PC-9 (cell line): ENCODE data around the gene MAP3K13. TPM values are rescaled to one million over a fixed set of nuclear protein-coding genes. Genes with fewer than 3 reads are reported as not detected.
A peak's percentile ranks its signal among the peaks of the same experiment; 100 is the strongest.

Experiments
- BruUV-seq: library from RNA; stranded (reverse); fragments of 400-500 nt; replicated peaks from 2 replicates; lab custom pipeline; 2021; lab: Mats Ljungman, UMichigan
- CTCF ChIA-PET: fragments of 300-600 bp; sonication (Branson Sonifier 250); formaldehyde crosslinking; loops from one replicate; lab custom pipeline; 2022; ENCODE audit warnings: antibody characterized with exemption; lab: Charles Lee
- POLR2A ChIA-PET: fragments of 300-600 bp; sonication (Branson Sonifier 250); formaldehyde crosslinking; loops from one replicate; lab custom pipeline; 2022; ENCODE audit warnings: antibody characterized with exemption; ENCODE audit not compliant: unreplicated experiment; lab: Charles Lee
- DNase-seq, 2 experiments: peaks; one replicate each; pipeline versions ENCODE4 v3.0.0 to v3.0.0-alpha.2; 2015 to 2022; ENCODE audit warnings: mixed read lengths in 1 of 2
- H2AFZ ChIP-seq: fragments of 200-600 bp; sonication (generic); 2 replicates; pipeline ENCODE4 v1.8.1; 2017; ENCODE audit warnings: antibody characterized with exemption
- H3F3A ChIP-seq: fragments of 200-600 bp; sonication (generic); 2 replicates; pipeline ENCODE4 v1.8.1; 2017; ENCODE audit warnings: antibody characterized with exemption, mild to moderate bottlenecking, low read depth; ENCODE audit not compliant: insufficient read depth
- H3K27ac ChIP-seq: fragments of 200-600 bp; sonication (generic); 2 replicates; pipeline ENCODE4 v1.6.1; 2016; ENCODE audit warnings: mixed run types
- H3K27me3 ChIP-seq: fragments of 200-600 bp; sonication (generic); 2 replicates; pipeline ENCODE4 v1.6.1; 2016; ENCODE audit warnings: low read depth, mixed run types; ENCODE audit not compliant: insufficient read depth
- H3K36me3 ChIP-seq: fragments of 200-600 bp; sonication (generic); 2 replicates; pipeline ENCODE4 v1.6.1; 2016; ENCODE audit warnings: low read depth, mixed run types
- H3K4me1 ChIP-seq: fragments of 200-600 bp; sonication (generic); replicated peaks from 2 replicates; pipeline ENCODE4 v1.6.1; 2016; ENCODE audit warnings: mixed run types; ENCODE audit not compliant: insufficient read depth
- H3K4me2 ChIP-seq: fragments of 200-600 bp; sonication (generic); 2 replicates; pipeline ENCODE4 v1.6.1; 2017; ENCODE audit warnings: mixed run types
- H3K4me3 ChIP-seq: fragments of 200-600 bp; sonication (generic); 2 replicates; pipeline ENCODE4 v1.6.1; 2016; ENCODE audit warnings: mixed run types
- H3K79me2 ChIP-seq: fragments of 200-600 bp; sonication (generic); 2 replicates; pipeline ENCODE4 v1.6.1; 2017; ENCODE audit warnings: low read depth, mixed run types
- H3K9me2 ChIP-seq: fragments of 200-600 bp; sonication (generic); 2 replicates; pipeline ENCODE4 v1.8.1; 2017; ENCODE audit warnings: mild to moderate bottlenecking; ENCODE audit not compliant: insufficient read depth
- H3K9me3 ChIP-seq: fragments of 200-600 bp; sonication (generic); 2 replicates; pipeline ENCODE4 v1.8.1; 2016; ENCODE audit warnings: low read depth; ENCODE audit not compliant: insufficient read depth
- H4K20me1 ChIP-seq: fragments of 200-600 bp; sonication (generic); 2 replicates; pipeline ENCODE4 v1.8.1; 2017; ENCODE audit not compliant: insufficient read depth
- EZH2 ChIP-seq: fragments of 200-600 bp; sonication (generic); IDR thresholded peaks from 2 replicates; pipeline ENCODE4 v1.8.0; 2017; ENCODE audit warnings: antibody characterized with exemption, low read depth
- intact Hi-C: fragments of 100-400 bp; cut with micrococcal nuclease; formaldehyde crosslinking; loops from one replicate; pipeline ENCODE4 v1.10.0; 2022; ENCODE audit not compliant: unreplicated experiment
- total RNA-seq: library from RNA; stranded (reverse); gene quantifications from 2 replicates; pipeline ENCODE4 v1.2.3, GENCODE V29; 2021
- TF ChIP-seq, protein P1 (sequence below): fragments of 200-600 bp; sonication (generic); conservative IDR thresholded peaks from 2 replicates; pipeline ENCODE4 v1.6.1; 2017; ENCODE audit warnings: mixed run types, antibody characterized with exemption, mild to moderate bottlenecking, moderate library complexity

MAP3K13 gene
- total RNA-seq, 1 experiment from 2014 or later = 65.5 TPM

DNA sequence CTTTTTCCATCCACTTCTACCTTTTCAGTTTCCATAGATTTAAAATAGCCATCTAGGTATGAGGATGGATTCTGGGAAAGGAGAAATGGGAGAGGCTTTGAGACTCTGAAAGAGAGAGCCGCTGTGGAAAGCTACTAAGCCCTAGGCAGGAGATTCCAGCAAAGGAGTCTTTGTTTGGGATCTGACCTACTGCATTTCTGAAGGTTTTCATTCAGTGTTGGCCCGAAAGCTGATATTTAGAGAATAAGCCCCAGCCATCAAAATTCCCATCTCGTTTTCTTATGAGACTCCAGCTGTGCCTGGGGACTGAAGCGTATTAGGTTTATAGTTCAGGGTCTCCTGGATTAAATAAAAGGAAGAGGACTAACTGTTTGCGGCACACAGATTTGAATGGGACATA lies 170.0 kb downstream of the MAP3K13 start:
- Histone ChIP-seq H3K4me2 (no peak overlapping the region), H2AFZ (no peak overlapping the region), H3K27ac (no peak overlapping the region), H3F3A (peaks cover 22% of the 10 kb centered on the region), H3K36me3 (no peaks in the 10 kb centered on the region; the same call in 1 of the 2 replicates), H3K9me2 (no peaks in the 10 kb centered on the region), H3K9me3 (peaks cover 4% of the 10 kb centered on the region), H3K4me1 (peaks cover 15% of the 10 kb centered on the region), H3K79me2 (peaks cover 5% of the 10 kb centered on the region; the same call in 1 of the 2 replicates), H3K4me3 (no peak overlapping the region), H3K27me3 (no peaks in the 10 kb centered on the region), H4K20me1 (no peaks in the 10 kb centered on the region)
- intact Hi-C loops = no loop called here
- TF ChIP-seq, protein P1, sequence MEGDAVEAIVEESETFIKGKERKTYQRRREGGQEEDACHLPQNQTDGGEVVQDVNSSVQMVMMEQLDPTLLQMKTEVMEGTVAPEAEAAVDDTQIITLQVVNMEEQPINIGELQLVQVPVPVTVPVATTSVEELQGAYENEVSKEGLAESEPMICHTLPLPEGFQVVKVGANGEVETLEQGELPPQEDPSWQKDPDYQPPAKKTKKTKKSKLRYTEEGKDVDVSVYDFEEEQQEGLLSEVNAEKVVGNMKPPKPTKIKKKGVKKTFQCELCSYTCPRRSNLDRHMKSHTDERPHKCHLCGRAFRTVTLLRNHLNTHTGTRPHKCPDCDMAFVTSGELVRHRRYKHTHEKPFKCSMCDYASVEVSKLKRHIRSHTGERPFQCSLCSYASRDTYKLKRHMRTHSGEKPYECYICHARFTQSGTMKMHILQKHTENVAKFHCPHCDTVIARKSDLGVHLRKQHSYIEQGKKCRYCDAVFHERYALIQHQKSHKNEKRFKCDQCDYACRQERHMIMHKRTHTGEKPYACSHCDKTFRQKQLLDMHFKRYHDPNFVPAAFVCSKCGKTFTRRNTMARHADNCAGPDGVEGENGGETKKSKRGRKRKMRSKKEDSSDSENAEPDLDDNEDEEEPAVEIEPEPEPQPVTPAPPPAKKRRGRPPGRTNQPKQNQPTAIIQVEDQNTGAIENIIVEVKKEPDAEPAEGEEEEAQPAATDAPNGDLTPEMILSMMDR = no peak
- TF ChIP-seq EZH2 = no peak
- ChIA-PET POLR2A (no interaction called here), CTCF (interaction anchor here (0.6 kb wide), 1 partner anchor 108 kb away, joined by 3 read pairs; no protein-coding TSS in a partner anchor)
- no peak for DNase-seq
- no TSS peak for BruUV-seq

DNA sequence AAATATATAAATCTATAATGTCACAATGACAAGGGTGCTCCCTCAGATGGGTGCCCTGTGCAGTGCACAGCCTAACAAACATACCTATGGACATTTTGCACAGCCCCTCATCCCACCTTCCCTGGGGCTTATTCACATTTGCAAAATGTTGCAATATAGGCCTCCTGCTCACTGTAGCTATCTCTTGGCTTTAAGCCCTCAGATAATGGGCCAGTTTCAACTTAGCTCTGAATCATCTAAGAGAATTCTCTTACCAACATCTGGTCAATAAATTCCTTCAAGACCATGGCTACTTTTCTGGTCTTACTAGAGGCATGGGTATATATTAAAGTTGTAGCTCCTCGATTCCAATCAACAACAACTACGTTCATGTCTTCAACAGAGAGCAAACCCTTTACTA lies 171.6 kb downstream of the MAP3K13 start:
- intact Hi-C loops = no loop called here
- Histone ChIP-seq H2AFZ (no peak overlapping the region), H3K9me3 (peaks cover 4% of the 10 kb centered on the region), H3K79me2 (peaks cover 5% of the 10 kb centered on the region; the same call in 1 of the 2 replicates), H3K36me3 (no peaks in the 10 kb centered on the region; the same call in 1 of the 2 replicates), H4K20me1 (no peaks in the 10 kb centered on the region), H3K27me3 (no peaks in the 10 kb centered on the region), H3F3A (peaks cover 28% of the 10 kb centered on the region), H3K4me2 (no peak overlapping the region), H3K27ac (no peak overlapping the region), H3K4me1 (peaks cover 21% of the 10 kb centered on the region), H3K4me3 (no peak overlapping the region), H3K9me2 (no peaks in the 10 kb centered on the region)
- no peak for DNase-seq
- ChIA-PET CTCF (no interaction called here), POLR2A (interaction anchor here (0.6 to 1.0 kb wide), 5 partner anchors 9 to 324 kb away, joined by 3 to 9 read pairs (median 3); partner anchors contain the start of gene SENP2)
- TF ChIP-seq, protein P1 = no peak
- TF ChIP-seq EZH2 = no peak
- BruUV-seq = no TSS peak

DNA sequence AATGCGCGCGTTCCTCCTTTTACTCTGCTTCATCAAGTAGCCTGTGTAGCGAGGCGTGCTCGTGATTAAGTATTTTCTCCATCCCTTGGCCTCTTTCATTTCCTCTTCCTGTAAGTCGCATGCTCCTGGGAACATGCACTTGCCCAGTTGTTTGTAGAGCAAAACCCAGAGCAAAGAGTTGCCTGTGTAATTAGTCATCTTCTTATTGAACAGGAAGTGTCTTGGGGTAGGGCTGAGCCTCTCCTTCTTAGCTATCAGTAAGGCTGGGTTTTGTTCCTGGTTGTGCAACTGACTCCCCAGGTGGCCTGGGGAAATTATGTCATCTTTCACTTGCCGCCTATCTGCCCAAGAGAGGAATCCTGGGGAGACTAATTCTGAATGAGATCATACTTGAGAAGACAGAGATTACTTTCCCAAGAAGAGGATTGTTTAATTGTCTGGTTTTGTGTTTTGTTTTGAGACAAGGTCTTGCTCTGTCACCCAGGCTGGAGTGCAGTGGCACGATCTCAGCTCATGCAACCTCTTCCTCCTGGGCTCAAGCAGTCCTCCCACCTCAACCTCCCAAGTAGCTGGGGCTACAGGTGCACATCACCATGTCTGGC lies 174.5 kb downstream of the MAP3K13 start:
- Histone ChIP-seq H3K9me3 (peaks cover 4% of the 10 kb centered on the region), H3K4me1 (peaks cover 21% of the 10 kb centered on the region), H3K9me2 (no peaks in the 10 kb centered on the region), H3K36me3 (peaks cover 4% of the 10 kb centered on the region), H4K20me1 (no peaks in the 10 kb centered on the region), H3K79me2 (peaks cover 5% of the 10 kb centered on the region; the same call in 1 of the 2 replicates), H3K27ac (peak overlapping the region; percentile 87), H3K27me3 (no peaks in the 10 kb centered on the region), H3F3A (peaks cover 32% of the 10 kb centered on the region), H3K4me2 (peak overlapping the region; percentile 71), H2AFZ (no peak overlapping the region), H3K4me3 (peak overlapping the region; percentile 16; the same call in 1 of the 2 replicates)
- CTCF ChIA-PET = no interaction called here
- no TSS peak for BruUV-seq
- intact Hi-C loops = no loop called here
- POLR2A ChIA-PET = interaction anchor here (0.6 kb wide), 2 partner anchors 11 to 1824 kb away, joined by 3 to 4 read pairs; no protein-coding TSS in a partner anchor
- DNase-seq = peak; percentile 89 to 100
- no peak for TF ChIP-seq EZH2

Other genes with a start within 250 kb of the MAP3K13 start
- not detected in 2 replicates for gene C3orf70, start 210.1 kb upstream of the MAP3K13 start, total RNA-seq
- gene EHHADH, start 109.1 kb upstream of the MAP3K13 start, total RNA-seq = 8.4 and 8.8 TPM in 2 replicates
- gene TMEM41A, start 135.9 kb downstream of the MAP3K13 start, total RNA-seq = 37.2 and 54.1 TPM in 2 replicates
- gene LIPH, start 189.5 kb downstream of the MAP3K13 start, total RNA-seq = 38.4 and 44.7 TPM in 2 replicates
- 66.5 and 89.5 TPM in 2 replicates for gene SENP2, start 223.2 kb downstream of the MAP3K13 start, total RNA-seq